HepG2 (cell line): Measurements from ENCODE around the gene STX12. TPM values are rescaled to one million over a fixed set of nuclear protein-coding genes. Genes with fewer than 3 reads are reported as not detected.
A peak's percentile ranks its signal among the peaks of the same experiment; 100 is the strongest.

Experiments
- CEBPG ChIP-seq: IDR thresholded peaks from 2 replicates; pipeline ENCODE4 v1.6.1; 2016
- GABPB1 ChIP-seq: IDR thresholded peaks from 2 replicates; pipeline ENCODE4 v1.6.1; 2016; ENCODE audit warnings: mild to moderate bottlenecking, missing genetic modification reagents, moderate library complexity, missing compliant biosample characterization
- NR0B2 ChIP-seq: sonication (generic); formaldehyde crosslinking; IDR thresholded peaks from 2 replicates; pipeline ENCODE4 v1.4.0; 2020; ENCODE audit warnings: mild to moderate bottlenecking, missing genetic modification reagents
- PCBP1 ChIP-seq: fragments of 200-400 bp; formaldehyde crosslinking; IDR thresholded peaks from 2 replicates; pipeline ENCODE4 v1.6.1; 2017; ENCODE audit warnings: mild to moderate bottlenecking, low read depth, low read length, borderline replicate concordance
- POGK ChIP-seq: sonication (generic); formaldehyde crosslinking; conservative IDR thresholded peaks from 2 replicates; pipeline ENCODE4 v1.8.0; 2022; ENCODE audit warnings: mild to moderate bottlenecking, moderate library complexity, missing genetic modification reagents
- TFDP1 ChIP-seq: IDR thresholded peaks from 2 replicates; pipeline ENCODE4 v1.6.1; 2016; ENCODE audit warnings: missing compliant biosample characterization, missing genetic modification reagents, borderline replicate concordance
- ZFP1 ChIP-seq: IDR thresholded peaks from 2 replicates; pipeline ENCODE4 v1.6.1; 2016
- ZSCAN9 ChIP-seq: IDR thresholded peaks from 2 replicates; pipeline ENCODE4 v1.6.1; 2016; ENCODE audit warnings: borderline replicate concordance
- polyA plus RNA-seq, 8 experiments: library from polyadenylated mRNA; depleted of rRNA in 3 of 8; stranded (reverse) in 7 of 8; unstranded in 1 of 8; fragments of >200 nt; fragmentation: Illumina TruSeq in 4 of 8; extraction: Trizol in 4 of 8; gene quantifications; 2 replicates each; pipeline versions ENCODE4 v1.2.1 to v1.2.3, GENCODE V29; 2011 to 2016; ENCODE audit warnings: low read depth in 4 of 8, missing spikeins in 1 of 8, mixed read lengths in 1 of 8; ENCODE audit not compliant: insufficient read depth in 1 of 8
- total RNA-seq, 5 experiments: library from RNA; depleted of rRNA; stranded (reverse); fragments of >200 nt; fragmentation: Illumina TruSeq; extraction: Trizol; gene quantifications; 2 replicates each; pipeline ENCODE4 v1.2.3, GENCODE V29; 2016; ENCODE audit warnings: low read depth in 1 of 5
- TF ChIP-seq, protein P1 (sequence below): sonication (generic); formaldehyde crosslinking; IDR thresholded peaks from 2 replicates; pipeline ENCODE4 v1.4.0; 2020; ENCODE audit warnings: mild to moderate bottlenecking, missing genetic modification reagents
- TF ChIP-seq, protein P2 (sequence below): IDR thresholded peaks from 2 replicates; pipeline ENCODE4 v1.6.1; 2016; ENCODE audit warnings: control low read depth
- TF ChIP-seq, protein P3 (sequence below): IDR thresholded peaks from 2 replicates; pipeline ENCODE4 v1.6.1; 2018; ENCODE audit warnings: missing genetic modification reagents

STX12 gene
- total and polyA plus RNA-seq, 2 of the 13 experiments (the other 11 are each of a cell fraction or from before 2014, with no cell fraction given), result 9.0 to 19.7 TPM

- TF ChIP-seq, protein P1, sequence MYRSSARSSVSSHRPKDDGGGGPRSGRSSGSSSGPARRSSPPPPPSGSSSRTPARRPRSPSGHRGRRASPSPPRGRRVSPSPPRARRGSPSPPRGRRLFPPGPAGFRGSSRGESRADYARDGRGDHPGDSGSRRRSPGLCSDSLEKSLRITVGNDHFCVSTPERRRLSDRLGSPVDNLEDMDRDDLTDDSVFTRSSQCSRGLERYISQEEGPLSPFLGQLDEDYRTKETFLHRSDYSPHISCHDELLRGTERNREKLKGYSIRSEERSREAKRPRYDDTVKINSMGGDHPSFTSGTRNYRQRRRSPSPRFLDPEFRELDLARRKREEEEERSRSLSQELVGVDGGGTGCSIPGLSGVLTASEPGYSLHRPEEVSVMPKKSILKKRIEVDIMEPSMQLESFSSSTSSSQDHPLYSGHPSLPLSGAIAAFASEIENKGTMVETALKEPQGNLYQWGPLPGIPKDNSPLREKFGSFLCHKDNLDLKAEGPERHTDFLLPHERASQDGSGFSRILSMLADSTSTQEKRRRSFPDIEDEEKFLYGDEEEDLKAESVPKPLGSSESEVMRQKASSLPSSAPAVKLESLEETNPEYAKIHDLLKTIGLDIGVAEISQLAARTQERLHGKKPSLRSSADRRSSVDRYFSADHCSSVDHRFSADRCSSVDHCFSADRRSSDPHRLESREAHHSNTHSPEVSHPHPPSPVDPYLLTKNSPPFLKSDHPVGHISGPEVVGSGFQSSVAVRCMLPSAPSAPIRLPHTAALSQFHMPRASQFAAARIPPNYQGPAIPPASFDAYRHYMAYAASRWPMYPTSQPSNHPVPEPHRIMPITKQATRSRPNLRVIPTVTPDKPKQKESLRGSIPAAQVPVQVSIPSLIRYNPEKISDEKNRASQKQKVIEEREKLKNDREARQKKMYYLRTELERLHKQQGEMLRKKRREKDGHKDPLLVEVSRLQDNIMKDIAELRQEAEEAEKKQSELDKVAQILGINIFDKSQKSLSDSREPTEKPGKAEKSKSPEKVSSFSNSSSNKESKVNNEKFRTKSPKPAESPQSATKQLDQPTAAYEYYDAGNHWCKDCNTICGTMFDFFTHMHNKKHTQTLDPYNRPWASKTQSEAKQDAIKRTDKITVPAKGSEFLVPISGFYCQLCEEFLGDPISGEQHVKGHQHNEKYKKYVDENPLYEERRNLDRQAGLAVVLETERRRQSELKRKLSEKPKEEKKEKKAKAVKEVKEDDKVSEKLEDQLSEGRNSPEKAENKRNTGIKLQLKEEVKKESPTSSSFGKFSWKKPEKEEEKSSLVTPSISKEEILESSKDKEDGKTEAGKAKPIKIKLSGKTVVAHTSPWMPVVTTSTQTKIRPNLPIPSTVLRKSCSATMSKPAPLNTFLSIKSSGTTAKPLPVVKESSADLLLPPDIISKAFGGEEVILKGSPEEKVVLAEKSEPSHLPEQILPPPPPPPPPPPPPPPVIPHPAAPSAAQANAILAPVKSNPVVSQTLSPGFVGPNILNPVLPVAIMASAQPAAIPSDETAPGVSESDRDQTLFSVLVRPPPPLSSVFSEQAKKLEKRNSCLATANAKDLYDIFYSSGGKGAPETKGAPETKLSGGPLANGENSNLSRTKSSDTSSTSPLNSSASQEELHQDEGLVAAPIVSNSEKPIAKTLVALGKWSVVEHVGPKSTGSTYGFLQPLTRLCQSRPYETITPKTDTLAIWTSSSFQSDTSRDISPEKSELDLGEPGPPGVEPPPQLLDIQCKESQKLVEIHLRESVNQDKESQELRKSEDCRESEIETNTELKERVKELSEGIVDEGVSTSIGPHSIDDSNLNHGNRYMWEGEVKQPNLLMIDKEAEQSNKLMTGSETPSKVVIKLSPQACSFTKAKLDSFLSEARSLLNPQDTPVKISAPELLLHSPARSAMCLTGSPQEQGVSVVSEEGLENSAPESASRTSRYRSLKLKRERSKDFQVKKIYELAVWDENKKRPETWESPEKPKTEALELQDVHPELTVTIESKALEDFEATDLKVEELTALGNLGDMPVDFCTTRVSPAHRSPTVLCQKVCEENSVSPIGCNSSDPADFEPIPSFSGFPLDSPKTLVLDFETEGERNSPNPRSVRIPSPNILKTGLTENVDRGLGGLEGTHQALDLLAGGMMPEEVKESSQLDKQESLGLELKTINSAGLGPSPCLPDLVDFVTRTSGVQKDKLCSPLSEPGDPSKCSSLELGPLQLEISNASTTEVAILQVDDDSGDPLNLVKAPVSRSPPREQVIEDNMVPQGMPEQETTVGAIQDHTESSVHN, result peak; percentile 35; the same call in 1 of the 2 replicates
- TF ChIP-seq POGK (CRISPR knock-in tag), result peak; percentile 71
- peak; percentile 69; the same call in 1 of the 2 replicates for TF ChIP-seq ZSCAN9
- TF ChIP-seq PCBP1, result no peak
- TF ChIP-seq ZFP1 (CRISPR knock-in tag), result 0 out of 2 replicates have a peak, but pooled peaks have one; percentile 38
- TF ChIP-seq CEBPG (CRISPR knock-in tag), result peak; percentile 57
- TF ChIP-seq NR0B2 (CRISPR knock-in tag), result 0 out of 2 replicates have a peak, but pooled peaks have one; percentile 59
- TF ChIP-seq TFDP1 (CRISPR knock-in tag), result peak; percentile 92
- peak; percentile 65 for TF ChIP-seq GABPB1 (CRISPR knock-in tag)
- TF ChIP-seq, protein P2, sequence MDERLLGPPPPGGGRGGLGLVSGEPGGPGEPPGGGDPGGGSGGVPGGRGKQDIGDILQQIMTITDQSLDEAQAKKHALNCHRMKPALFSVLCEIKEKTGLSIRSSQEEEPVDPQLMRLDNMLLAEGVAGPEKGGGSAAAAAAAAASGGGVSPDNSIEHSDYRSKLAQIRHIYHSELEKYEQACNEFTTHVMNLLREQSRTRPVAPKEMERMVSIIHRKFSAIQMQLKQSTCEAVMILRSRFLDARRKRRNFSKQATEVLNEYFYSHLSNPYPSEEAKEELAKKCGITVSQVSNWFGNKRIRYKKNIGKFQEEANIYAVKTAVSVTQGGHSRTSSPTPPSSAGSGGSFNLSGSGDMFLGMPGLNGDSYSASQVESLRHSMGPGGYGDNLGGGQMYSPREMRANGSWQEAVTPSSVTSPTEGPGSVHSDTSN (CRISPR knock-in tag), result peak; percentile 87
- TF ChIP-seq, protein P3, sequence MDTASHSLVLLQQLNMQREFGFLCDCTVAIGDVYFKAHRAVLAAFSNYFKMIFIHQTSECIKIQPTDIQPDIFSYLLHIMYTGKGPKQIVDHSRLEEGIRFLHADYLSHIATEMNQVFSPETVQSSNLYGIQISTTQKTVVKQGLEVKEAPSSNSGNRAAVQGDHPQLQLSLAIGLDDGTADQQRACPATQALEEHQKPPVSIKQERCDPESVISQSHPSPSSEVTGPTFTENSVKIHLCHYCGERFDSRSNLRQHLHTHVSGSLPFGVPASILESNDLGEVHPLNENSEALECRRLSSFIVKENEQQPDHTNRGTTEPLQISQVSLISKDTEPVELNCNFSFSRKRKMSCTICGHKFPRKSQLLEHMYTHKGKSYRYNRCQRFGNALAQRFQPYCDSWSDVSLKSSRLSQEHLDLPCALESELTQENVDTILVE (CRISPR knock-in tag), result peak; percentile 56; the same call in 1 of the 2 replicates
These were observed 47.4 kb upstream of the STX12 start, which contains the start of gene FAM76A (continued) for GRCh38 chr1:27725374-27726172.
